Natural killer cell (primary cell): ENCODE data around the gene UPK3A. TPM values are rescaled to one million over a fixed set of nuclear protein-coding genes. Genes with fewer than 3 reads are reported as not detected.

Experiments
- ATAC-seq, 3 donors: fragments of 150-1000 bp in 2 of 3; fragments of 200-7000 bp in 1 of 3; cut with Tn5 transposase; 1 replicate in 1 of 3; 2 replicates in 2 of 3; pipeline ENCODE4 v1.10.0; 2021; ENCODE audit warnings: mild to moderate bottlenecking in 2 of 3, moderate library complexity in 2 of 3
- DNase-seq, 2 donors: peaks; one replicate each; pipeline versions ENCODE4 v3.0.0 to v3.0.0-alpha.2; 2013 to 2021; ENCODE audit warnings: mixed read lengths in 1 of 2
- H3K27ac ChIP-seq: one replicate; pipeline ENCODE4 v1.5.1; 2013; ENCODE audit warnings: mild to moderate bottlenecking, low read length
- H3K27me3 ChIP-seq: one replicate; pipeline ENCODE4 v1.6.1; 2013; ENCODE audit warnings: low read length; ENCODE audit not compliant: control insufficient read depth, insufficient read depth
- H3K36me3 ChIP-seq: one replicate; pipeline ENCODE4 v1.6.1; 2013; ENCODE audit warnings: low read length; ENCODE audit not compliant: control insufficient read depth, insufficient read depth
- H3K4me1 ChIP-seq: one replicate; pipeline ENCODE4 v1.6.1; 2013; ENCODE audit warnings: low read length; ENCODE audit not compliant: control insufficient read depth, insufficient read depth
- H3K4me3 ChIP-seq: one replicate; pipeline ENCODE4 v1.5.1; 2013; ENCODE audit warnings: low read length
- H3K9me3 ChIP-seq: one replicate; pipeline ENCODE4 v1.6.1; 2013; ENCODE audit warnings: low read length; ENCODE audit not compliant: control insufficient read depth, insufficient read depth
- H3K27ac Mint-ChIP-seq, 2 donors: one replicate each; pipeline ENCODE4 v1.8.0; 2022; ENCODE audit warnings: mild to moderate bottlenecking in 2 of 2, mixed read lengths in 2 of 2, moderate library complexity in 1 of 2
- H3K27me3 Mint-ChIP-seq, 2 donors: one replicate each; pipeline ENCODE4 v1.8.0; 2022; ENCODE audit warnings: low read depth in 2 of 2, mixed read lengths in 2 of 2
- H3K36me3 Mint-ChIP-seq: one replicate; pipeline ENCODE4 v1.8.0; 2022; ENCODE audit warnings: mixed read lengths
- H3K4me1 Mint-ChIP-seq, 2 donors: one replicate each; pipeline ENCODE4 v1.8.0; 2022; ENCODE audit warnings: mixed read lengths in 2 of 2
- H3K4me3 Mint-ChIP-seq: one replicate; pipeline ENCODE4 v1.8.0; 2022; ENCODE audit warnings: mild to moderate bottlenecking, moderate library complexity, mixed read lengths
- H3K9me3 Mint-ChIP-seq, 2 donors: one replicate each; pipeline ENCODE4 v1.8.0; 2022; ENCODE audit warnings: mixed read lengths in 2 of 2
- CTCF ChIP-seq: fragments of 200-600 bp; IDR thresholded peaks from one replicate; pipeline ENCODE4 v1.8.0; 2022; ENCODE audit warnings: antibody characterized with exemption
- WGBS: methylation state at CpG from one replicate; pipeline ENCODE4 v1.1.7; 2013; ENCODE audit warnings: missing lambda C conversion rate; ENCODE audit not compliant: insufficient coverage; 5-methylcytosine and 5-hydroxymethylcytosine counted together
- intact Hi-C: fragments of 100-400 bp; cut with micrococcal nuclease; formaldehyde crosslinking; loops from one replicate; pipeline ENCODE4 v1.14.2; 2022
- total RNA-seq, 4 donors: library from RNA; stranded (reverse); fragments of 120-200 nt in 1 of 4; gene quantifications; one replicate each; pipeline versions ENCODE4 v1.2.3 to v1.2.4, GENCODE V29; 2013 to 2022

UPK3A gene
- total RNA-seq, 3 donors from 2014 or later (not counting 1 experiment from before 2014, with no cell fraction given): 0.49 TPM; not detected in 2

- DNase-seq (no peak), ATAC-seq (no peak)
- Mint-ChIP-seq H3K4me1 (peaks cover 35 to 40% of the 10 kb centered on the region in 2 donors), H3K36me3 (no peaks in the 10 kb centered on the region), H3K9me3 (no peaks in the 10 kb centered on the region), H3K4me3 (no peak overlapping the region), H3K27me3 (no peaks in the 10 kb centered on the region), H3K27ac (peak overlapping the region; percentile 18 to 56)
- H3K4me1 ChIP-seq: peaks cover 43% of the 10 kb centered on the region
- no peak overlapping the region for H3K4me3 ChIP-seq
- TF ChIP-seq CTCF: no peak
- no peaks in the 10 kb centered on the region for H3K27me3 ChIP-seq
- H3K36me3 ChIP-seq: no peaks in the 10 kb centered on the region
- H3K27ac ChIP-seq: no peak overlapping the region
- H3K9me3 ChIP-seq: no peaks in the 10 kb centered on the region
- intact Hi-C loops: loop anchor here (10.0 kb wide), 1 partner anchor 970 kb away; no protein-coding TSS in a partner anchor
- WGBS: 97% methylated on average over 6 of the region's 6 CpGs
Observed at GRCh38 chr22:45314786-45315185, 30.0 kb downstream of the UPK3A start.

- intact Hi-C loops: loop anchor here (10.0 kb wide), 1 partner anchor 968 kb away; no protein-coding TSS in a partner anchor
- peak overlapping the region; percentile 99 for H3K27ac ChIP-seq
- no peaks in the 10 kb centered on the region for H3K36me3 ChIP-seq
- H3K4me1 ChIP-seq: peaks cover 31% of the 10 kb centered on the region
- no peaks in the 10 kb centered on the region for H3K27me3 ChIP-seq
- 97% methylated on average over 7 of the region's 9 CpGs for WGBS
- DNase-seq (no peak), ATAC-seq (no peak)
- Mint-ChIP-seq H3K27me3 (no peaks in the 10 kb centered on the region), H3K27ac (peak overlapping the region; percentile 98 to 100), H3K4me1 (peaks cover 24 to 28% of the 10 kb centered on the region in 2 donors), H3K9me3 (no peaks in the 10 kb centered on the region), H3K36me3 (no peaks in the 10 kb centered on the region), H3K4me3 (no peak overlapping the region)
- TF ChIP-seq CTCF: no peak
- H3K4me3 ChIP-seq: no peak overlapping the region
- no peaks in the 10 kb centered on the region for H3K9me3 ChIP-seq
Observed at GRCh38 chr22:45316796-45317526, 32.2 kb downstream of the UPK3A start.

GRCh38 chr22:45317551-45318167 lies 32.9 kb downstream of the UPK3A start:
- Mint-ChIP-seq H3K9me3 (no peaks in the 10 kb centered on the region), H3K27me3 (no peaks in the 10 kb centered on the region), H3K27ac (peak overlapping the region; percentile 98 to 100), H3K4me3 (peak overlapping the region; percentile 87), H3K36me3 (no peaks in the 10 kb centered on the region), H3K4me1 (peaks cover 24 to 28% of the 10 kb centered on the region in 2 donors)
- no peak for TF ChIP-seq CTCF
- peaks cover 31% of the 10 kb centered on the region for H3K4me1 ChIP-seq
- no peak for ATAC-seq
- peak overlapping the region; percentile 99 for H3K27ac ChIP-seq
- no peaks in the 10 kb centered on the region for H3K9me3 ChIP-seq
- peaks cover 4% of the 10 kb centered on the region for H3K36me3 ChIP-seq
- no peak for DNase-seq
- H3K4me3 ChIP-seq: no peak overlapping the region
- 85% methylated on average over 19 of the region's 19 CpGs for WGBS
- intact Hi-C loops: loop anchor here (1.0 to 10.0 kb wide), 2 partner anchors 8 to 967 kb away; partner anchors contain the start of gene FAM118A
- no peaks in the 10 kb centered on the region for H3K27me3 ChIP-seq
